Gastroesophageal sphincter (tissue), 4 donors: ENCODE results near the gene ENC1. TPM values are rescaled to one million over a fixed set of nuclear protein-coding genes. Genes with fewer than 3 reads are reported as not detected.

Source experiments
- ATAC-seq: fragments of 150-250 bp; one replicate; pipeline ENCODE4 v1.9.1; 2016; ENCODE audit warnings: mild to moderate bottlenecking, moderate library complexity
- H3K27ac ChIP-seq, 4 donors: fragments of 200-600 bp; sonication (generic) in 3 of 4; 1 replicate in 3 of 4; 2 replicates in 1 of 4; pipeline ENCODE4 v1.5.1; 2016 to 2019
- H3K27me3 ChIP-seq: fragments of 200-600 bp; sonication (generic); one replicate; pipeline ENCODE4 v1.5.1; 2019
- H3K36me3 ChIP-seq, 2 donors: fragments of 200-600 bp; sonication (generic); one replicate each; pipeline ENCODE4 v1.5.1; 2019; ENCODE audit warnings: control low read depth in 1 of 2
- H3K4me1 ChIP-seq, 3 donors: fragments of 200-600 bp; sonication (generic); 1 replicate in 2 of 3; 2 replicates in 1 of 3; pipeline ENCODE4 v1.5.1; 2016 to 2019; ENCODE audit warnings: control low read depth in 2 of 3
- H3K4me3 ChIP-seq, 2 donors: fragments of 200-600 bp; sonication (generic); one replicate each; pipeline ENCODE4 v1.5.1; 2019; ENCODE audit warnings: mild to moderate bottlenecking in 1 of 2, moderate library complexity in 1 of 2
- H3K9me3 ChIP-seq, 3 donors: fragments of 200-600 bp; sonication (generic); one replicate each; pipeline ENCODE4 v1.5.1; 2017 to 2019; ENCODE audit warnings: control low read depth in 2 of 3
- EP300 ChIP-seq: sonication (generic); formaldehyde crosslinking; IDR thresholded peaks from one replicate; pipeline ENCODE4 v1.6.1; 2017; ENCODE audit warnings: antibody characterized with exemption, mild to moderate bottlenecking
- POLR2A ChIP-seq, 2 donors: fragments of 450-650 bp; IDR thresholded peaks; one replicate each; pipeline ENCODE4 v1.6.1; 2017; ENCODE audit warnings: antibody characterized with exemption in 2 of 2, mild to moderate bottlenecking in 2 of 2, moderate library complexity in 1 of 2
- POLR2AphosphoS5 ChIP-seq: sonication (generic); formaldehyde crosslinking; IDR thresholded peaks from one replicate; pipeline ENCODE4 v1.6.1; 2017; ENCODE audit warnings: antibody characterized with exemption
- WGBS, 2 donors: methylation state at CpG; one replicate each; pipeline ENCODE4 v1.1.5; 2018; ENCODE audit warnings: low coverage in 1 of 2; 5-methylcytosine and 5-hydroxymethylcytosine counted together
- total RNA-seq, 4 donors: library from RNA; depleted of rRNA; stranded (reverse); fragments of >200 nt; gene quantifications; one replicate each; pipeline ENCODE4 v1.1.0, GENCODE V29; 2016
- TF ChIP-seq, protein P1 (sequence below), 4 experiments: fragments of 200-600 bp in 2 of 4; fragments of 450-650 bp in 2 of 4; sonication (generic) in 1 of 4; IDR thresholded peaks; one replicate each; pipeline ENCODE4 v1.5.1; 2017 to 2019; ENCODE audit warnings: antibody characterized with exemption in 4 of 4, mild to moderate bottlenecking in 2 of 4, moderate library complexity in 2 of 4

Gene ENC1
- total RNA-seq, 4 donors from 2014 or later = 4.0 to 14.2 (median 7.7) TPM

DNA sequence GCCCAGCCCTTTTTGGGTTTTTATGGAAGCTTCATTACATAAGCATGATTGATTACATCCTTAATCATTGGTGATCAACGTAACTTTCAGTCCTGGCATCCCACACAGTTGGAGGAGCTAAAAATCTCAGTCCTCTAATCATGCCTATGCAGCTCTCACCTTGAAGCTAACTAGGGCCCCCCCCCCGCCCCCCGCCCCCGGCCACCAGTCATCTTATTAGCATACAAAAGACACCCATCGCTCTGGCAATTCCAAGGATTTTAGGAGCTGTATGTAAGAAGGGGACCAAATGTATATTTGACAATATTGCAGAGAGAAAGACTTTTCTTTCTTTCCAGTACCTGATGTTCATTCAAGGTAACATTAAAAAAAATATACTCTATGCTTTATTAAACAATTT, 19.0 kb downstream of the ENC1 start:
- no peaks in the 10 kb centered on the region for H3K27me3 ChIP-seq
- H3K4me3 ChIP-seq = no peak overlapping the region
- WGBS, 2 donors = 31 to 70% methylated on average over 2 to 4 of the region's 5 CpGs
- H3K4me1 ChIP-seq = no peaks in the 10 kb centered on the region
- ATAC-seq = no peak
- no peaks in the 10 kb centered on the region for H3K9me3 ChIP-seq
- TF ChIP-seq POLR2A (IDR thresholded peaks at IDR 0.05) (no peak), EP300 (no peak), POLR2AphosphoS5 (no peak)
- TF ChIP-seq, protein P1, sequence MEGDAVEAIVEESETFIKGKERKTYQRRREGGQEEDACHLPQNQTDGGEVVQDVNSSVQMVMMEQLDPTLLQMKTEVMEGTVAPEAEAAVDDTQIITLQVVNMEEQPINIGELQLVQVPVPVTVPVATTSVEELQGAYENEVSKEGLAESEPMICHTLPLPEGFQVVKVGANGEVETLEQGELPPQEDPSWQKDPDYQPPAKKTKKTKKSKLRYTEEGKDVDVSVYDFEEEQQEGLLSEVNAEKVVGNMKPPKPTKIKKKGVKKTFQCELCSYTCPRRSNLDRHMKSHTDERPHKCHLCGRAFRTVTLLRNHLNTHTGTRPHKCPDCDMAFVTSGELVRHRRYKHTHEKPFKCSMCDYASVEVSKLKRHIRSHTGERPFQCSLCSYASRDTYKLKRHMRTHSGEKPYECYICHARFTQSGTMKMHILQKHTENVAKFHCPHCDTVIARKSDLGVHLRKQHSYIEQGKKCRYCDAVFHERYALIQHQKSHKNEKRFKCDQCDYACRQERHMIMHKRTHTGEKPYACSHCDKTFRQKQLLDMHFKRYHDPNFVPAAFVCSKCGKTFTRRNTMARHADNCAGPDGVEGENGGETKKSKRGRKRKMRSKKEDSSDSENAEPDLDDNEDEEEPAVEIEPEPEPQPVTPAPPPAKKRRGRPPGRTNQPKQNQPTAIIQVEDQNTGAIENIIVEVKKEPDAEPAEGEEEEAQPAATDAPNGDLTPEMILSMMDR (IDR thresholded peaks at IDR 0.05) = no peak
- no peaks in the 10 kb centered on the region for H3K36me3 ChIP-seq
- no peak overlapping the region for H3K27ac ChIP-seq

DNA sequence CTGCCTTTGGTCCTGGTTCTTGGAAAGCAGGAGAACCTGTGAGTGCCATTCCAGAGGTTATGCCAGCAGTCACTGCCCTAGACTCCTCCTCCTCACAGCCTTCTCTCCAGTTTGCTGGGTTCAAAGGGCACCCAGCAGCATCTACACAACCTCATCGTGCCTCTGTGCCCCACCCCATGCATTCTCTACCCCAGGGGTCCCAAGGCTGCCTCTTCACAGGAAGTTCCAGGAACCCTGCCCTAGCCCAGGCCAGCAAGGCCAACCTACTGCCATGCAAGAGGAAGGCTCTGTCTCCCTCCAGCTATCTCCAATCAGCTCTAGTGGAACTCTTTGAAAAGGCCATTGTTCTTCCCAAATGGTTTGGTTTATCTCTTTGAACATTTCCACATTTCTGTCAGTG, 21.2 kb downstream of the ENC1 start:
- no peaks in the 10 kb centered on the region for H3K9me3 ChIP-seq
- H3K27me3 ChIP-seq = no peaks in the 10 kb centered on the region
- no peaks in the 10 kb centered on the region for H3K4me1 ChIP-seq
- no peak for ATAC-seq
- TF ChIP-seq POLR2A (IDR thresholded peaks at IDR 0.05) (no peak), POLR2AphosphoS5 (no peak), EP300 (no peak)
- TF ChIP-seq, protein P1 (IDR thresholded peaks at IDR 0.05) = no peak
- H3K36me3 ChIP-seq = no peaks in the 10 kb centered on the region
- H3K4me3 ChIP-seq = no peak overlapping the region
- no CpG with 5 or more reads among the region's 1 CpG for WGBS, 2 donors
- H3K27ac ChIP-seq = no peak overlapping the region

DNA sequence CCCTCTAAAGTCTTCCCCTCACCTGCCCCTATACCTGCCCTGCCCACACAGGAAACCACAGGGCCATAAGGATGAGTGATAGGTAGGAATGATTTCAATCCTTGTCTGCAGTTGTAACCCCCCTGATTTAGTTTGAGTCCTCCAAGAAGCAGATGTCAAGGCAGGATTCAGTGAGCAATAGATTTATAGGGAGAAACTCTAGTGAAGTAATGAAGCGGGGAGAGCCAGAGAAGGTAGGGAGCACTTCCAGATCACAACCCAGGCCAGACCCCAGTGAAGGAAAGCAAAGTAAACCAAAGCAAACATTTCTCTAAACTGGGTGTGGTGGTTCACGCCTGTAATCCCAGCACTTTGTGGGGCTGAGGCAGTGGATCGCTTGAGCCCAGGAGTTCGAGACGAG, 22.4 kb downstream of the ENC1 start:
- WGBS, 2 donors = 100% methylated on average over 1 to 2 of the region's 5 CpGs
- Histone ChIP-seq H3K9me3 (no peaks in the 10 kb centered on the region), H3K4me1 (no peaks in the 10 kb centered on the region), H3K36me3 (no peaks in the 10 kb centered on the region), H3K4me3 (no peak overlapping the region), H3K27ac (no peak overlapping the region), H3K27me3 (no peaks in the 10 kb centered on the region)
- TF ChIP-seq POLR2A (IDR thresholded peaks at IDR 0.05) (no peak), EP300 (no peak), POLR2AphosphoS5 (no peak)
- TF ChIP-seq, protein P1 (IDR thresholded peaks at IDR 0.05) = no peak
- ATAC-seq = no peak

DNA sequence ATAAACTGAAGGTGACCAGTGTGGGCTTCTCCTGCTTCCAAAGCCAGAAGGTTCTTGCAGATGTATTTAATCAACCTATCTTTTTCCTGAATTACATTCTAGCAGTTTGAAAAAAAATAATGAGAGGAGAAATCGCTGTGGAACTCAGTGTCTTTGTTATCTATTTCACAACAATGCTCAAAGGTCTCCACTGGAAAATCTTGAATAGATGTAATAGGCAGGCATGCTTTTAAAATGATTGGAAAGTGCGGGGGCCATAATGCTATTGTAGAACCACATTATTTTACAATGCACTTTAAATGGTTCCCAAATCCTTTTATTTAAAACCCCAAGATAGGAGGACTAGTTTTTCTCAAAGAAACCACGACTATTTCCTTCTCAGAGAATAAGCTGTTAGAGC, 23.3 kb downstream of the ENC1 start:
- no peak overlapping the region for H3K27ac ChIP-seq
- WGBS, 2 donors = 78 to 86% methylated on average over 3 of the region's 3 CpGs

More for the DNA sequence above, 23.3 kb downstream of the ENC1 start:
- ATAC-seq = no peak
- no peaks in the 10 kb centered on the region for H3K36me3 ChIP-seq
- H3K4me1 ChIP-seq = no peaks in the 10 kb centered on the region
- no peaks in the 10 kb centered on the region for H3K27me3 ChIP-seq
- TF ChIP-seq, protein P1 (IDR thresholded peaks at IDR 0.05) = no peak
- TF ChIP-seq EP300 = no peak
- TF ChIP-seq POLR2AphosphoS5 = no peak
- no peak for TF ChIP-seq POLR2A (IDR thresholded peaks at IDR 0.05)
- no peaks in the 10 kb centered on the region for H3K9me3 ChIP-seq
- H3K4me3 ChIP-seq = no peak overlapping the region
